Stimulated activated CD4-positive, alpha-beta T cell treated with anti-CD3 and anti-CD28 coated beads, Interleukin-1b, Interleukin-23, amount 100 ng/mL, for 48 hours (primary cell): ENCODE data around the gene SCAMP3.

Source experiments
- DNase-seq: peaks from one replicate; pipeline ENCODE4 v3.0.0-alpha.2; 2020

The SCAMP3 gene

GRCh38 chr1:155285063-155285462, 22.9 kb upstream of the SCAMP3 start:
- DNase-seq, result no peak

- no peak for DNase-seq
These were observed 22.3 kb upstream of the SCAMP3 start for GRCh38 chr1:155284476-155284875.

GRCh38 chr1:155282488-155283091, 20.4 kb upstream of the SCAMP3 start:
- no peak for DNase-seq

GRCh38 chr1:155279268-155279667, 17.1 kb upstream of the SCAMP3 start:
- DNase-seq, result no peak

- no peak for DNase-seq
These were observed 16.6 kb upstream of the SCAMP3 start for GRCh38 chr1:155278689-155279160.

- DNase-seq, result peak; percentile 83
These were observed 15.9 kb upstream of the SCAMP3 start for GRCh38 chr1:155277902-155278688.

GRCh38 chr1:155277070-155277901, 15.1 kb upstream of the SCAMP3 start, which contains the start of gene HCN3:
TSS of gene HCN3 (plus strand) at chr1:155277463. CDS start at chr1:155277591, 128 bp downstream.
- peak; percentile 95 for DNase-seq

- DNase-seq, result peak; percentile 98
These were observed 11.4 kb upstream of the SCAMP3 start, which contains the start of gene CLK2 for GRCh38 chr1:155273343-155274245. TSS of gene CLK2 (minus strand) at chr1:155273504. CDS start at chr1:155270977, 2,527 bp downstream.

- no peak for DNase-seq
These were observed 10.5 kb upstream of the SCAMP3 start for GRCh38 chr1:155272466-155273342.

- no peak for DNase-seq
These were observed 7.2 kb upstream of the SCAMP3 start for GRCh38 chr1:155269381-155269780.

- DNase-seq, result no peak
These were observed 6.5 kb upstream of the SCAMP3 start for GRCh38 chr1:155268630-155269029.

- DNase-seq, result no peak
These were observed 5.2 kb upstream of the SCAMP3 start for GRCh38 chr1:155267373-155267772.

- DNase-seq, result no peak
These were observed 4.4 kb upstream of the SCAMP3 start for GRCh38 chr1:155266553-155266952.

GRCh38 chr1:155263067-155263466, 907 bp upstream of the SCAMP3 start:
- DNase-seq, result no peak

- peak; percentile 49 for DNase-seq
These were observed 688 bp downstream of the SCAMP3 start for GRCh38 chr1:155261493-155261851.

- no peak for DNase-seq
These were observed 1.9 kb downstream of the SCAMP3 start for GRCh38 chr1:155260276-155260675.

GRCh38 chr1:155256058-155256852, 5.9 kb downstream of the SCAMP3 start:
- no peak for DNase-seq

GRCh38 chr1:155255243-155256007, 6.7 kb downstream of the SCAMP3 start, which contains the start of gene ENTREP3:
TSS of gene ENTREP3 (minus strand) at chr1:155255483. CDS start at chr1:155254877, 606 bp downstream.
- DNase-seq, result peak; percentile 83

GRCh38 chr1:155254714-155255242, 7.4 kb downstream of the SCAMP3 start:
- no peak for DNase-seq
